GF-D8 (cell line): ENCODE results near the gene VIPR2.

Source experiments
- DNase-seq: peaks from one replicate; lab custom pipeline; 2025; lab: John Stamatoyannopoulos, UW

The VIPR2 gene

GRCh38 chr7:159119851-159120539 is 24.7 kb downstream of the VIPR2 start:
- DNase-seq: no peak

- DNase-seq: no peak
Observed at GRCh38 chr7:159119026-159119741, 25.5 kb downstream of the VIPR2 start.

GRCh38 chr7:159118623-159119022 is 26.0 kb downstream of the VIPR2 start:
- no peak for DNase-seq

GRCh38 chr7:159118197-159118595 is 26.5 kb downstream of the VIPR2 start:
- DNase-seq: no peak

GRCh38 chr7:159117366-159118196 is 27.1 kb downstream of the VIPR2 start:
- DNase-seq: no peak

GRCh38 chr7:159116581-159117339 is 27.9 kb downstream of the VIPR2 start:
- no peak for DNase-seq

- DNase-seq: no peak
Observed at GRCh38 chr7:159115601-159116501, 28.8 kb downstream of the VIPR2 start.

- no peak for DNase-seq
Observed at GRCh38 chr7:159114981-159115380, 29.7 kb downstream of the VIPR2 start.

- no peak for DNase-seq
Observed at GRCh38 chr7:159114096-159114495, 30.6 kb downstream of the VIPR2 start.

- no peak for DNase-seq
Observed at GRCh38 chr7:159113056-159113455, 31.6 kb downstream of the VIPR2 start.

- DNase-seq: no peak
Observed at GRCh38 chr7:159112136-159113011, 32.3 kb downstream of the VIPR2 start.

GRCh38 chr7:159109653-159110035 is 35.0 kb downstream of the VIPR2 start:
- DNase-seq: no peak

- no peak for DNase-seq
Observed at GRCh38 chr7:159108941-159109652, 35.6 kb downstream of the VIPR2 start.

- DNase-seq: no peak
Observed at GRCh38 chr7:159108491-159108890, 36.2 kb downstream of the VIPR2 start.

GRCh38 chr7:159107161-159107892 is 37.3 kb downstream of the VIPR2 start:
- no peak for DNase-seq

GRCh38 chr7:159105832-159106811 is 38.5 kb downstream of the VIPR2 start:
- DNase-seq: no peak

- DNase-seq: no peak
Observed at GRCh38 chr7:159105066-159105780, 39.4 kb downstream of the VIPR2 start.
